NCI-H2107 treated with DMSO at 0.1 percent for 48 hours (cell line): ENCODE data around the gene MFAP3.
A peak's percentile ranks its signal among the peaks of the same experiment; 100 is the strongest.
"Not testable (repeated sequence)": the region's sequence is repeated elsewhere in the genome, so short reads cannot be mapped to it uniquely, and the experiment has no call there.

Experiments used
- DNase-seq: peaks from one replicate; lab custom pipeline; 2025; ENCODE audit not compliant: unreplicated experiment; lab: John Stamatoyannopoulos, UW

Gene MFAP3

DNA sequence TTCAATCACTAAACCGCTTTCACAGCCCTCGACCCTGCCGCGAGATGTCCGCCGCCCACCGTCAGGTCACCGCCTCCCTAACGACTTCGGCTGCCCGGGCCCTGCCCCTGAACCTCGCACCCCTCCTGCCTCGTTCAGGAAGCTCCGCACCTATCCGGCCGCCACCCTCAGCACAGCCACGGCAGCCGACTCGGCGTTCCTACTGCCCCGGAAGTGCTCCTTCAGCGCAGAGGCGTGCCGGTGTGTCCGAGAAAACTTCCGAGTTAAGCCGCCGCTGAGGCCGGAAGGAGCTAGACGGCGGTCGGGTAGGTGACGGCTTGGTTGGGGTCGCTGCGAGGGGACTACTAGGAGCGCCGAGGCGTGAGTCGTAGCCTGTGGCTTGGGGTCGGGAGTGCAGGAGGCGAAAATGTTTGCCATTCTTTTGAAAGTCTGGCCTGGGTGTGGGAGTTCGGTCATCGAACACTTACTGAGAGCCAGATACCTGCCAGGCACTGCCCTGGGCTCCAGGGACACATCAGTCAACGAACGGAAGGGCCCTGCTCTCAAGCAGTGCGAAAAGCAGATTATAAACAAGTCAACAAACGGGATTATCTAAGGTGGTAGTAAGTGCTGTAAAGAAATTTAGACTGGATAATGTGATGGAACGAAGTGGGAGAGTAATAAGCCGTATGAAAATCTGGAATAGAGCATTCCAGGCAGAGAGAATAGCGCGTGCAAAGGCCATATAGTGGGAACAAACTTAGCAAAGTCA lies at the start of gene MFAP3, which contains the start of gene FAM114A2:
MFAP3 (plus strand) TSS at position 261 of the 751 bp plus-strand sequence. CDS start 10,756 bp downstream, outside the sequence.
FAM114A2 (minus strand) TSS at position 204 of the 751 bp plus-strand sequence. CDS start 3,957 bp downstream, outside the sequence.
- peak; percentile 26 for DNase-seq

GRCh38 chr5:153991168-153991567 lies 47.6 kb upstream of the MFAP3 start:
- DNase-seq: no peak

DNA sequence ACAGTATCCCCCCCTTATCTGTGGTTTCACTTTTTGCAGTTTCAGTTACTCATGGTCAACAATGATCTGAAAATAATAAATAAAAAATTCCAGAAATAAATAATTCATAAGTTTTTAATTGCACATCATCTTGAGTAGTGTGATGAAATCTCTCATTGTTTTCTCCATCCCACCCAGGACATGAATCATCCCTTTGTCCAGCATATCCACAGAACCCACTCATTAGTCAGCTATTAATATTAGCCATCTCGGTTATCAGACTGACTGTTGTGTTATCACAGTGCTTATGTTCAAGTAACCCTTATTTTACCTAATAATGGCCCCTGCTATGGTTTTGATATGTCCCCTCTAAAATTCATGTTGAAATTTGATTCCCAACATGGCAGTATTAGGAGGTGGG lies 40.8 kb upstream of the MFAP3 start:
- no peak for DNase-seq

DNA sequence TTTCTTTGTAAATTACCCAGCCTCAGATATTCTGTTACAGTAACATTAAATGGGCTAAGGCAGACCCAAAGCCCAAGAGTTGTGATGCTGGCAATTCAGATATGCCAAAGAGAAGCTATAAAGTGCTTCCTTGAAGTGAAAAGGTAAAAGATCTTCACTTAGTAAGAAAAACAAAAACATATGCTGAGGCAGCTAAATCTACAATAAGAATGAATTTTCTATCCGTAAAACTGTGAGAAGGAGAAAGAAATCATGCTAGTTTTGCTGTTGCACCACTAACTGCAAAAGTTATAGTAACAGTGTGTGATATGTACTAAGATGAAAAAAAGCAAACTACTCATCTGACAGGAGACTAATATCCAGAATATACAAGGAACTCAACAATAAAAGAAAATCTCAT lies 40.0 kb upstream of the MFAP3 start:
- DNase-seq: no peak

GRCh38 chr5:153999995-154000394 lies 38.8 kb upstream of the MFAP3 start:
- no peak for DNase-seq

GRCh38 chr5:154000703-154001102 lies 38.1 kb upstream of the MFAP3 start:
- DNase-seq: no peak

DNA sequence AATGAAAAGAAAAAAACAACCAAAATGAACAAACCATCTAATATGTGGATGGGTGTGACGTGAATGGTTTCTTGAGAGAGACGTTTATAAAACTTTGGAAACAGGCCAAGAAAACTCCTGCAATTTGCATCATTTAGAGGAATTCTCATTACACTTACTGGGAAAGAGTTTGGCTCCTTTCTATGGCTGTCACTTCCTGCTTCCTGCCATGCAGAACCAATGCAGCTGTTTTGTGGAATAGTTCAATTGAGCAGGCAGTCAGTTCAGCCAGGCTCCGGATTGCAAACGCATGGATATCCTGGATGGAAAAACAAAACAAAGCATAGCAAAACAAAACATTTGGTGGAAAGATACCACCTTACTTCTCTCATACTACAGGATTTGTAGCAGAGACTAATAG lies 36.7 kb upstream of the MFAP3 start:
- DNase-seq: no peak

- DNase-seq: no peak
Measured at GRCh38 chr5:154002511-154003020, 36.2 kb upstream of the MFAP3 start.

DNA sequence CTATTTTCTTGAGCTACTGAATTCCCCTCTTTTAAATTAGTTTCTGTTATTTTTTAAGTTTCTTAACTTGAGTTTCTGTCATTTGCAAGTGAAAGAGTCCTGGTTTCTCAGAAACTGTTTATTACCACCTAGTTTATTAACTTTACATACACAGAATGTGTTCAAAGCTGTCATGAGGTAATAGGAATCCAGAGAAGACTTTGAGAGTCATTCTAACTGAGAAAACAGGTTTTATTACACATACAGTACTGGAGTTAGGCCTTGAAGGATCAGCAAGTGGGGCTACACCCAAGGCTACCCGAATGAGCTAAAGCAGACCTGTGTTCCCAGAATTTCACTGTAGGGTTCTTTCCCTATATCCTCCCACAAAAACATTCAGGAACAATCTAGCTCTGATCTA lies 33.1 kb upstream of the MFAP3 start:
- no peak for DNase-seq

GRCh38 chr5:154010660-154011059 lies 28.1 kb upstream of the MFAP3 start:
- DNase-seq: no peak

- no peak for DNase-seq
Measured at GRCh38 chr5:154015071-154015693, 23.6 kb upstream of the MFAP3 start.

- DNase-seq: not testable (repeated sequence)
Measured at GRCh38 chr5:154018919-154019318, 19.8 kb upstream of the MFAP3 start.

DNA sequence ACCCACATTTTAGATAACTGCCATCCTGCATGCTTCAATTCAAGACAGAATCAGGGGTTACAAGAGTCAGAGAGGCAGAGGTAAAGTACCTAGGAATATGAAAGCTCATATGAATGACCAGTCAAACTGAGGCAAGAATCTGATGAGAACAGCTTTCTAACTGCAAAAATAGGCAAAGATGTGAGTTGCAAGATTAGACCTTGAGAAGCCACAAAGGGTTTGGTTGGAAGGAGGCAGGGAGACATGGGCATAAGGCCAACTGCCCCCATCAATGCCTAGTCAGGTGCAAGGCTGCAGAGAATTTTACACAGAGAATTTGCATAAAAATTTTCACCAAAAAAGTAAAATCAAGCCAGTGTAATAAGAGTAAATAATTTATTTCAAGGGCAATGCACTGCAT lies 12.8 kb upstream of the MFAP3 start:
- DNase-seq: no peak

DNA sequence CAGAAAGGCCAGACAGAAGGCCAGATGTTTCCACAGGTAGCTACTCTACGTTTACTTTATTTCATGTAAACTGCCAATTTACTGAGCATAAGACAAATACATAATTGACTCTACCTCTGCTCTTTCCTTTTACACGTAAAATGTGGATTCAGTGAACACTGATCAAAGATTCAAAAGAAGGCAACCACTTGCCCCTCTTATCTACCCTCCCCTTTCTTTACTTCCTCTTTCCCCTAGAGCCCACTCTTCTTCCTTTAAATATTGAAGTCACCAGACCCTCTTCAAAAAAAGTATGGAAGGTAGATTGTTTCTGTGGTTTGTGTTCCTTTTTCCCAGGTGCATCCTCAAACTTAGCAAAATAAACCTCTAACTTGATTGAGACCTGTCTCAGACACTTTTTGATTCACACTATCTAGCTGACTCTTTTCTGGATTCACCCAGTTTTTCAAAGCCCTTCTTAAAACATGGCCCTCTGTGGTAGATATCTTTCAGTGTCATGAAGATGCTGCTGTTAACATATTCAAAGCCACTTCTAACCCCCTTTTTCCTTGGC lies 6.8 kb upstream of the MFAP3 start:
- no peak for DNase-seq

DNA sequence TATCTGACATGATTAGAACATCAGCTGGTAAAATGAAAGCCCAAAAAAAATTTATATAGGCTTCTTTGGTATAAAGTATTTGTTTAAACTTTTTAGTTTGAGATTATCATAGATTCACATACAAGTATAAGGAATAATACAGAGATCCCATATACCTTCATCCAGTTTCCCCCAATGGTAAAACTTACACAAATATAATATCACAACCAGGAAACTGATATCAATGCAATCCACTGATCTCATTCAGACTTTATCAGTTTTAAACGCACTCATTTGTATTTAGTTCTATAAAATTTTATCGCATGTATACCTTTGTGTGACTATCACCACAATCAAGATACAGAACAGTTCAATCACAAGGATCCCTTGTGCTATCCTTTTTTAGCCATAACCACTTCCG lies 3.8 kb upstream of the MFAP3 start:
- no peak for DNase-seq

DNA sequence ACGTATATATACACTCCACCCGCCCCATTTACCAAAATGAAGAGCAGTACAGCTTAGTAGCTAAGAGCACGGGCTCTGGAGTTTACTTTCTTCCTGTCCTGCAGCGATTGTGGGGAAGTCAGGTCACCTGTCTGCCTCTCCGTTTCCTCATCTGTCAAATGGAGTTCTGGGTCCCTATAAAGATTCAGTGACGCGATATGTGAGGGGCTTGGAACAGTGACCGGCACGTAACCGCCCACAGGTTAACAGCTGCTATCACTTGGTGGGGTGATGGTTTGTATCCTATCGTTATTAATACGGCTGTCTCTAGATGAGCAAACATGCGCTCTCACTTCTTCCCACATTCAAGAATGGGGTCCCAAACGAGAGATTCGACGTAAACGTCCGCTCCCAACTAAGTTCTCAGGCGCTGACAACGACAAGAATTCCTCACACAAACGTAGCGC lies 483 bp upstream of the MFAP3 start:
- no peak for DNase-seq

DNA sequence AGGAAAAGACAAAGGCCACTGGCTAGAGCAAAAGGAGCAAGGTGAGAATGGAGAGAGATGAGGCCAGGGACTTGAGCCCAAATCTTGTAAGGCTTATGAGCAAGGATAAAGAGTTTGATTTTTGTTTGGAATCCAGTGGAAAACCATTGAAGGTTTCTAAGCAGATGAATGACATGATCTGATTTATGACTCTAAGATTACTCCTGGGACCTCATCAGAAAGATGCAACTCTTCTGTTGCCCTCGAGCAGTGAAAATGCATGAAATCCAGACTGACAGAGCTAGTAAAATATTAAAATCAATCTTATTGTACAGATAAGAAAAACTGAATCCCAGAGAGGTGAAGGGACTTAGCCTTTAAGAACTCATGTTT lies 677 bp downstream of the MFAP3 start:
- DNase-seq: no peak

GRCh38 chr5:154042766-154043165 lies 4.0 kb downstream of the MFAP3 start:
- DNase-seq: no peak

GRCh38 chr5:154044099-154044498 lies 5.3 kb downstream of the MFAP3 start:
- no peak for DNase-seq

GRCh38 chr5:154044581-154044980 lies 5.8 kb downstream of the MFAP3 start:
- DNase-seq: no peak

GRCh38 chr5:154046486-154046885 lies 7.7 kb downstream of the MFAP3 start:
- no peak for DNase-seq

DNA sequence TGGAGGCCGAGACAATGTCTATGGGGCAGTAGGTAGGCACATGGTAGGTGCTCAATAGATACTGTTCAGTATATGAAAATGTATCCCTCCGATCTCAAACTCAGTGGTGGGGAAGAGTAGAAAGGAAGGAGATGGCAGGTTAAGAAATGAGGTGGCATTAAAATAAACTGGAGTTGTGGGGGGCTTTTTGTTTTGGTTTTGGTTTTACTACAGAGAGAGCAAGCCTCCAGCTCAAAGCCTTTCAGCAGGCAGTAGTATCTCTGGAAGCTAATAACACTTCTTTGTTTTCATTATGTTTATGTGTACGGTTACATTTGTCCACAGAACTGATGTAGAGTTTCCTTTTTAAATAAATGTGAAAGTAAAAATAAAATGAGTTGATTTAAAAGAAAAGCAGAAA lies 8.6 kb downstream of the MFAP3 start:
- no peak for DNase-seq
